Neural progenitor cell (in vitro differentiated cells): ENCODE data around the gene SYNE3.

ENCODE experiments used
- EZH2 ChIP-seq: fragments of 200-600 bp; sonication (generic); IDR thresholded peaks from 2 replicates; pipeline ENCODE4 v1.6.1; 2017; ENCODE audit warnings: antibody characterized with exemption, mild to moderate bottlenecking, moderate library complexity
- EZH2phosphoT487 ChIP-seq: fragments of 200-600 bp; sonication (generic); IDR thresholded peaks from 2 replicates; pipeline ENCODE4 v1.6.1; 2017; ENCODE audit warnings: antibody characterized with exemption
- TF ChIP-seq, protein P1 (sequence below): fragments of 200-600 bp; sonication (generic); IDR thresholded peaks from 2 replicates; pipeline ENCODE4 v1.5.1; 2017; ENCODE audit warnings: antibody characterized with exemption, mild to moderate bottlenecking

DNA sequence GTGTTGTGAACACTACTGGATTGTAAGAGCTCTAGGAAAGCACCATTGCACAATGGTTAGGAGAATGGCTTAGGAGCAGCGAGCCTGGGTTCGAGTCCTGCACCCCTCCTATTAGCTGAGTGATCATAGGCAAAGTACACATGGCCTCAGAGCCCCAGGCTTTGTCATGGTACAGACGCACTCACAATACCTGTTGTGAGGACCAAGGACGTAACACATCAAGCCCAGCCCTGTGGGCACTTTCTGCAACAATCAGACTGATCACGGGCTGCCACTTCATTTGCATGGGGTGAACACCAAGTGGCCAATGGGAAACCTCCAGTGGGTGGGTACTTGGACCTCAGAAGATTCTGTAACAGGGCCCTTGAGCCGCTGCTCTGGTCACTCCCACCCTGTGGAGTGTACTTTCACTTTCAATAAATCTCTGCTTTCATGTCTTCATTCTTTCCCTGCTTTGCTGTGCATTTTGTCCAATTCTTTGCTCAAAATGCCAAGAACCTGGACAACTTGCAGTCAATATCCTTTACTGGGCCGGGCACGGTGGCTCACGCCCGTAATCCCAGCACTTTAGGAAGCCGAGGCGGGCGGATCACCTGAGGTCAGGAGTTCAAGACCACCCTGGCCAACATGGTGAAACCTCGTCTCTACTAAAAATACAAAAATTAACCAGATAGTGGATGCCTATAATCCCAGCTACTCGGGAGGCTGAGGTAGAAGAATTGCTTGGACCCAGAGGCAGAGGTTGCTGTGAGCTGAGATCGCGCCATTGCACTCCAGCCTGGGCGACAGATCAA lies 46.6 kb upstream of the SYNE3 start:
- TF ChIP-seq EZH2 (no peak), EZH2phosphoT487 (no peak)
- TF ChIP-seq, protein P1, sequence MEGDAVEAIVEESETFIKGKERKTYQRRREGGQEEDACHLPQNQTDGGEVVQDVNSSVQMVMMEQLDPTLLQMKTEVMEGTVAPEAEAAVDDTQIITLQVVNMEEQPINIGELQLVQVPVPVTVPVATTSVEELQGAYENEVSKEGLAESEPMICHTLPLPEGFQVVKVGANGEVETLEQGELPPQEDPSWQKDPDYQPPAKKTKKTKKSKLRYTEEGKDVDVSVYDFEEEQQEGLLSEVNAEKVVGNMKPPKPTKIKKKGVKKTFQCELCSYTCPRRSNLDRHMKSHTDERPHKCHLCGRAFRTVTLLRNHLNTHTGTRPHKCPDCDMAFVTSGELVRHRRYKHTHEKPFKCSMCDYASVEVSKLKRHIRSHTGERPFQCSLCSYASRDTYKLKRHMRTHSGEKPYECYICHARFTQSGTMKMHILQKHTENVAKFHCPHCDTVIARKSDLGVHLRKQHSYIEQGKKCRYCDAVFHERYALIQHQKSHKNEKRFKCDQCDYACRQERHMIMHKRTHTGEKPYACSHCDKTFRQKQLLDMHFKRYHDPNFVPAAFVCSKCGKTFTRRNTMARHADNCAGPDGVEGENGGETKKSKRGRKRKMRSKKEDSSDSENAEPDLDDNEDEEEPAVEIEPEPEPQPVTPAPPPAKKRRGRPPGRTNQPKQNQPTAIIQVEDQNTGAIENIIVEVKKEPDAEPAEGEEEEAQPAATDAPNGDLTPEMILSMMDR: no peak
